ENCODE data around the gene ERVV-1. TPM values are rescaled to one million over a fixed set of nuclear protein-coding genes. Genes with fewer than 3 reads are reported as not detected.
A peak's percentile ranks its signal among the peaks of the same experiment; 100 is the strongest.
"Not testable (repeated sequence)": the region's sequence is repeated elsewhere in the genome, so short reads cannot be mapped to it uniquely, and the experiment has no call there.

The ERVV-1 gene
- polyA plus RNA-seq, 2 donors: not detected

DNA sequence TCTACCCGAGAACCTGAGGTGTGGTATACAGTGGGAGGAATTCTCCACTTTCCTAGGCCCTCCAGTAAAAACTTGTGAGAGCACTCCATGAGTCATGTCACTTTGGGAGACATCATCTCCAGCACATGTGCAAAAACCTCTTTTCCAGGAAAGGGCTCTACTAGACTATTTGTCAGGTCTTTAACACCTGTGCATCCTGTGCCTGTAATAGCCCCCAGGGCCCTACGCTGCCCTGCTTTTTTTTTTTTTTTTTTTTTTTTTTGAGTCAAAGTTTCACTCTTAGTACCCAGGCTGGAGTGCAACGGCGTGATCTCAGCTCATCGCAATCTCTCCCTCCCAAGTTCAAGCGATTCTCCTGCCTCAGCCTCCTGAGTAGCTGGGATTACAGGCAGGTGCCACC lies 1.7 kb upstream of the ERVV-1 start:
- peaks cover 9 to 15% of the 10 kb centered on the region in 2 donors for H3K9me3 ChIP-seq (ENCODE audit: control insufficient read depth in 2 of 2, insufficient read depth in 1 of 2, low read depth in 1 of 2, low read length in 1 of 2)
- H3K27ac ChIP-seq (ENCODE audit: low read depth in 2 of 2, low read length in 1 of 2): no peak overlapping the region
- no peaks in the 10 kb centered on the region for H3K4me1 ChIP-seq (ENCODE audit: control insufficient read depth in 2 of 2, insufficient read depth in 2 of 2, low read length in 1 of 2)
- 82 to 87% methylated on average over 6 of the region's 6 CpGs for WGBS, 2 donors
- H3K4me3 ChIP-seq (ENCODE audit: low read depth in 1 of 2, low read length in 2 of 2): no peak overlapping the region
- no peaks in the 10 kb centered on the region for H3K36me3 ChIP-seq (ENCODE audit: control insufficient read depth in 2 of 2, insufficient read depth in 2 of 2, low read length in 1 of 2)
- H3K27me3 ChIP-seq (ENCODE audit: control insufficient read depth in 1 of 2, insufficient read depth in 2 of 2, low read length in 2 of 2): no peaks in the 10 kb centered on the region

GRCh38 chr19:53015159-53015558 lies 1.4 kb downstream of the ERVV-1 start:
- no peak overlapping the region for H3K27ac ChIP-seq (ENCODE audit: low read depth in 2 of 2, low read length in 1 of 2)
- H3K36me3 ChIP-seq (ENCODE audit: control insufficient read depth in 2 of 2, insufficient read depth in 2 of 2, low read length in 1 of 2): no peaks in the 10 kb centered on the region
- 91 to 96% methylated on average over 2 of the region's 2 CpGs for WGBS, 2 donors
- no peaks in the 10 kb centered on the region for H3K27me3 ChIP-seq (ENCODE audit: control insufficient read depth in 1 of 2, insufficient read depth in 2 of 2, low read length in 2 of 2)
- peaks cover 3 to 16% of the 10 kb centered on the region in 2 donors for H3K9me3 ChIP-seq (ENCODE audit: control insufficient read depth in 2 of 2, insufficient read depth in 1 of 2, low read depth in 1 of 2, low read length in 1 of 2)
- no peaks in the 10 kb centered on the region for H3K4me1 ChIP-seq (ENCODE audit: control insufficient read depth in 2 of 2, insufficient read depth in 2 of 2, low read length in 1 of 2)
- H3K4me3 ChIP-seq (ENCODE audit: low read depth in 1 of 2, low read length in 2 of 2): no peak overlapping the region

DNA sequence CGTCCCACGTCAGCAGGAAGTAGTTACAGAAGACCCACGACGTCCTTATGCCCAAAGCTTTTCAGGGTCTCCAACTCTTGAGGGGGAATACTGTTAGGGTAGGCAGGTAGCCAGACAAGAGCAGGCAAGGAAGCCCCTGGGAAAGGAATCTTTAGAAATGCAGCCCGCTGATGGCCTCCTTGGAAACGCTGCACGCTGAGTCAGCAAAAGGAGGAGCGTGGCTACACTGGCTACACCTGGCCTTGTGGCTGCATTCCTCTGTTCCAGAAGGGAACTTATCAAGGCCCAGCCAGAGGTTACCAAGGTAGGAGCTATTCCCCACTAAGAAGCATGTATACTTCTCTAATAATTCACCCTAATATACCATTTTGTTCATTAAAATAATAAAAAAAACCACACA lies 2.0 kb downstream of the ERVV-1 start:
- H3K27me3 ChIP-seq (ENCODE audit: control insufficient read depth in 1 of 2, insufficient read depth in 2 of 2, low read length in 2 of 2): no peaks in the 10 kb centered on the region
- WGBS, 2 donors: 84 to 87% methylated on average over 8 of the region's 8 CpGs

GRCh38 chr19:53019684-53020083 lies 6.0 kb downstream of the ERVV-1 start:
- WGBS, 2 donors: 9 to 18% methylated on average over 1 of the region's 1 CpG
- no peaks in the 10 kb centered on the region for H3K4me1 ChIP-seq (ENCODE audit: control insufficient read depth in 2 of 2, insufficient read depth in 2 of 2, low read length in 1 of 2)
- no peak overlapping the region for H3K4me3 ChIP-seq (ENCODE audit: low read depth in 1 of 2, low read length in 2 of 2)
- H3K27ac ChIP-seq (ENCODE audit: low read depth in 2 of 2, low read length in 1 of 2): no peak overlapping the region
- H3K36me3 ChIP-seq (ENCODE audit: control insufficient read depth in 2 of 2, insufficient read depth in 2 of 2, low read length in 1 of 2): no peaks in the 10 kb centered on the region
- H3K27me3 ChIP-seq (ENCODE audit: control insufficient read depth in 1 of 2, insufficient read depth in 2 of 2, low read length in 2 of 2): no peaks in the 10 kb centered on the region
- H3K9me3 ChIP-seq (ENCODE audit: control insufficient read depth in 2 of 2, insufficient read depth in 1 of 2, low read depth in 1 of 2, low read length in 1 of 2): peaks cover 3 to 11% of the 10 kb centered on the region in 2 donors

More for the DNA sequence above, 2.0 kb downstream of the ERVV-1 start:
- Histone ChIP-seq H3K9me3 (ENCODE audit: control insufficient read depth in 2 of 2, insufficient read depth in 1 of 2, low read depth in 1 of 2, low read length in 1 of 2) (peaks cover 3 to 11% of the 10 kb centered on the region in 2 donors), H3K4me3 (ENCODE audit: low read depth in 1 of 2, low read length in 2 of 2) (no peak overlapping the region), H3K27ac (ENCODE audit: low read depth in 2 of 2, low read length in 1 of 2) (no peak overlapping the region), H3K4me1 (ENCODE audit: control insufficient read depth in 2 of 2, insufficient read depth in 2 of 2, low read length in 1 of 2) (no peaks in the 10 kb centered on the region), H3K36me3 (ENCODE audit: control insufficient read depth in 2 of 2, insufficient read depth in 2 of 2, low read length in 1 of 2) (no peaks in the 10 kb centered on the region)

- not testable (repeated sequence) for H3K27me3 ChIP-seq (ENCODE audit: control insufficient read depth in 1 of 2, insufficient read depth in 2 of 2, low read length in 2 of 2); H3K4me1 ChIP-seq (ENCODE audit: control insufficient read depth in 2 of 2, insufficient read depth in 2 of 2, low read length in 1 of 2); H3K4me3 ChIP-seq (ENCODE audit: low read depth in 1 of 2, low read length in 2 of 2); H3K36me3 ChIP-seq (ENCODE audit: control insufficient read depth in 2 of 2, insufficient read depth in 2 of 2, low read length in 1 of 2); H3K27ac ChIP-seq (ENCODE audit: low read depth in 2 of 2, low read length in 1 of 2)
- peaks cover 0 to 13% of the 10 kb centered on the region in 2 donors for H3K9me3 ChIP-seq (ENCODE audit: control insufficient read depth in 2 of 2, insufficient read depth in 1 of 2, low read depth in 1 of 2, low read length in 1 of 2)
- 30 to 41% methylated on average over 7 of the region's 7 CpGs for WGBS, 2 donors
Observed at GRCh38 chr19:53028306-53028705, 14.6 kb downstream of the ERVV-1 start.

- H3K36me3 ChIP-seq (ENCODE audit: control insufficient read depth in 2 of 2, insufficient read depth in 2 of 2, low read length in 1 of 2): no peaks in the 10 kb centered on the region
- H3K27me3 ChIP-seq (ENCODE audit: control insufficient read depth in 1 of 2, insufficient read depth in 2 of 2, low read length in 2 of 2): no peaks in the 10 kb centered on the region
- H3K27ac ChIP-seq (ENCODE audit: low read depth in 2 of 2, low read length in 1 of 2): no peak overlapping the region
- peaks cover 0 to 2% of the 10 kb centered on the region in 2 donors for H3K4me1 ChIP-seq (ENCODE audit: control insufficient read depth in 2 of 2, insufficient read depth in 2 of 2, low read length in 1 of 2)
- H3K9me3 ChIP-seq (ENCODE audit: control insufficient read depth in 2 of 2, insufficient read depth in 1 of 2, low read depth in 1 of 2, low read length in 1 of 2): peaks cover 9 to 31% of the 10 kb centered on the region in 2 donors
- 86 to 93% methylated on average over 2 of the region's 2 CpGs for WGBS, 2 donors
- no peak overlapping the region for H3K4me3 ChIP-seq (ENCODE audit: low read depth in 1 of 2, low read length in 2 of 2)
Observed at GRCh38 chr19:53034054-53034453, 20.3 kb downstream of the ERVV-1 start.

GRCh38 chr19:53034948-53035675 lies 21.4 kb downstream of the ERVV-1 start:
- Histone ChIP-seq H3K4me1 (ENCODE audit: control insufficient read depth in 2 of 2, insufficient read depth in 2 of 2, low read length in 1 of 2) (peaks cover 0 to 2% of the 10 kb centered on the region in 2 donors), H3K27me3 (ENCODE audit: control insufficient read depth in 1 of 2, insufficient read depth in 2 of 2, low read length in 2 of 2) (no peaks in the 10 kb centered on the region), H3K27ac (ENCODE audit: low read depth in 2 of 2, low read length in 1 of 2) (no peak overlapping the region), H3K36me3 (ENCODE audit: control insufficient read depth in 2 of 2, insufficient read depth in 2 of 2, low read length in 1 of 2) (no peaks in the 10 kb centered on the region), H3K4me3 (ENCODE audit: low read depth in 1 of 2, low read length in 2 of 2) (no peak overlapping the region), H3K9me3 (ENCODE audit: control insufficient read depth in 2 of 2, insufficient read depth in 1 of 2, low read depth in 1 of 2, low read length in 1 of 2) (peaks cover 9 to 28% of the 10 kb centered on the region in 2 donors)
- 62 to 69% methylated on average over 4 of the region's 4 CpGs for WGBS, 2 donors

GRCh38 chr19:53037101-53038097 lies 23.7 kb downstream of the ERVV-1 start:
- Histone ChIP-seq H3K4me3 (ENCODE audit: low read depth in 1 of 2, low read length in 2 of 2) (peak overlapping the region in 1 of 2 donors; percentile 8), H3K9me3 (ENCODE audit: control insufficient read depth in 2 of 2, insufficient read depth in 1 of 2, low read depth in 1 of 2, low read length in 1 of 2) (peaks cover 9 to 26% of the 10 kb centered on the region in 2 donors), H3K36me3 (ENCODE audit: control insufficient read depth in 2 of 2, insufficient read depth in 2 of 2, low read length in 1 of 2) (no peaks in the 10 kb centered on the region), H3K27me3 (ENCODE audit: control insufficient read depth in 1 of 2, insufficient read depth in 2 of 2, low read length in 2 of 2) (no peaks in the 10 kb centered on the region), H3K27ac (ENCODE audit: low read depth in 2 of 2, low read length in 1 of 2) (no peak overlapping the region), H3K4me1 (ENCODE audit: control insufficient read depth in 2 of 2, insufficient read depth in 2 of 2, low read length in 1 of 2) (peaks cover 0 to 2% of the 10 kb centered on the region in 2 donors)
- WGBS, 2 donors: 25% methylated on average over 52 of the region's 52 CpGs

- Histone ChIP-seq H3K36me3 (ENCODE audit: control insufficient read depth in 2 of 2, insufficient read depth in 2 of 2, low read length in 1 of 2) (no peaks in the 10 kb centered on the region), H3K4me3 (ENCODE audit: low read depth in 1 of 2, low read length in 2 of 2) (no peak overlapping the region), H3K4me1 (ENCODE audit: control insufficient read depth in 2 of 2, insufficient read depth in 2 of 2, low read length in 1 of 2) (peaks cover 0 to 2% of the 10 kb centered on the region in 2 donors), H3K9me3 (ENCODE audit: control insufficient read depth in 2 of 2, insufficient read depth in 1 of 2, low read depth in 1 of 2, low read length in 1 of 2) (peaks cover 9 to 20% of the 10 kb centered on the region in 2 donors), H3K27ac (ENCODE audit: low read depth in 2 of 2, low read length in 1 of 2) (no peak overlapping the region), H3K27me3 (ENCODE audit: control insufficient read depth in 1 of 2, insufficient read depth in 2 of 2, low read length in 2 of 2) (no peaks in the 10 kb centered on the region)
- 56 to 60% methylated on average over 1 of the region's 1 CpG for WGBS, 2 donors
Observed at GRCh38 chr19:53041366-53041765, 27.6 kb downstream of the ERVV-1 start.
